HG03354 (cell line): ENCODE results near the gene TTR.
A peak's percentile ranks its signal among the peaks of the same experiment; 100 is the strongest.

Experiments
- ATAC-seq: cut with Tn5 transposase; IDR thresholded peaks from one replicate; pipeline ENCODE4 v1.9.1; 2021; ENCODE audit warnings: mild to moderate bottlenecking; ENCODE audit not compliant: unreplicated experiment, poor library complexity, severe bottlenecking

TTR gene

GRCh38 chr18:31577195-31577594, 14.5 kb upstream of the TTR start:
- peak; percentile 38 for ATAC-seq

- ATAC-seq = no peak
These were observed 13.6 kb upstream of the TTR start for GRCh38 chr18:31578126-31578525.

- no peak for ATAC-seq
These were observed 12.3 kb upstream of the TTR start for GRCh38 chr18:31579375-31579774.

GRCh38 chr18:31581498-31582197, 10.0 kb upstream of the TTR start:
- no peak for ATAC-seq

- ATAC-seq = no peak
These were observed 8.4 kb upstream of the TTR start for GRCh38 chr18:31583185-31583854.

- ATAC-seq = no peak
These were observed 5.7 kb upstream of the TTR start for GRCh38 chr18:31585991-31586390.

GRCh38 chr18:31586616-31587015, 5.1 kb upstream of the TTR start:
- no peak for ATAC-seq

GRCh38 chr18:31587529-31587928, 4.1 kb upstream of the TTR start:
- no peak for ATAC-seq

- ATAC-seq = no peak
These were observed 1.1 kb upstream of the TTR start for GRCh38 chr18:31590570-31590969.

- ATAC-seq = no peak
These were observed 564 bp upstream of the TTR start for GRCh38 chr18:31591113-31591512.

- no peak for ATAC-seq
These were observed 955 bp downstream of the TTR start for GRCh38 chr18:31592506-31593157.

- ATAC-seq = no peak
These were observed 3.6 kb downstream of the TTR start for GRCh38 chr18:31595121-31595771.

GRCh38 chr18:31596081-31596872, 4.6 kb downstream of the TTR start:
- ATAC-seq = no peak

GRCh38 chr18:31598021-31598805, 6.5 kb downstream of the TTR start:
- ATAC-seq = no peak

GRCh38 chr18:31603315-31603714, 11.6 kb downstream of the TTR start:
- ATAC-seq = no peak

- ATAC-seq = no peak
These were observed 14.6 kb downstream of the TTR start for GRCh38 chr18:31606265-31606664.

GRCh38 chr18:31607384-31607783, 15.7 kb downstream of the TTR start:
- ATAC-seq = no peak

GRCh38 chr18:31609886-31610285, 18.2 kb downstream of the TTR start:
- ATAC-seq = no peak
